Parathyroid adenoma (tissue), 2 donors: ENCODE measurements around the gene LETM1.
A peak's percentile ranks its signal among the peaks of the same experiment; 100 is the strongest.

Experiments
- H2AFZ ChIP-seq: fragments of 300-600 bp; sonication (generic); one replicate; pipeline ENCODE4 v1.7.0; 2017; ENCODE audit warnings: antibody characterized with exemption, mild to moderate bottlenecking
- H3K27ac ChIP-seq: fragments of 300-600 bp; sonication (generic); one replicate; pipeline ENCODE4 v1.7.0; 2017
- H3K27me3 ChIP-seq: fragments of 300-600 bp; sonication (generic); one replicate; pipeline ENCODE4 v1.7.0; 2017; ENCODE audit warnings: low read length; ENCODE audit not compliant: control insufficient read depth, insufficient read depth
- H3K36me3 ChIP-seq: fragments of 300-600 bp; sonication (generic); one replicate; pipeline ENCODE4 v1.7.0; 2017; ENCODE audit warnings: low read length; ENCODE audit not compliant: control insufficient read depth, insufficient read depth
- H3K4me1 ChIP-seq: fragments of 300-600 bp; sonication (generic); one replicate; pipeline ENCODE4 v1.7.0; 2017; ENCODE audit warnings: control low read depth
- H3K4me2 ChIP-seq: fragments of 300-600 bp; sonication (generic); one replicate; pipeline ENCODE4 v1.7.0; 2017; ENCODE audit warnings: low read length
- H3K4me3 ChIP-seq: fragments of 300-600 bp; sonication (generic); one replicate; pipeline ENCODE4 v1.7.0; 2017; ENCODE audit warnings: low read depth, low read length
- H3K79me2 ChIP-seq: fragments of 300-600 bp; sonication (generic); one replicate; pipeline ENCODE4 v1.7.0; 2017; ENCODE audit warnings: control low read depth
- H3K9ac ChIP-seq: fragments of 300-600 bp; sonication (generic); one replicate; pipeline ENCODE4 v1.7.0; 2017; ENCODE audit warnings: mild to moderate bottlenecking
- H3K9me3 ChIP-seq: fragments of 300-600 bp; sonication (generic); one replicate; pipeline ENCODE4 v1.7.0; 2017; ENCODE audit warnings: low read length; ENCODE audit not compliant: control insufficient read depth
- TF ChIP-seq, protein P1 (sequence below): fragments of 300-600 bp; sonication (generic); IDR thresholded peaks from one replicate; pipeline ENCODE4 v1.7.0; 2017; ENCODE audit warnings: antibody characterized with exemption, mild to moderate bottlenecking
- donor health status: primary hyperparathyroidism.

The LETM1 gene

DNA sequence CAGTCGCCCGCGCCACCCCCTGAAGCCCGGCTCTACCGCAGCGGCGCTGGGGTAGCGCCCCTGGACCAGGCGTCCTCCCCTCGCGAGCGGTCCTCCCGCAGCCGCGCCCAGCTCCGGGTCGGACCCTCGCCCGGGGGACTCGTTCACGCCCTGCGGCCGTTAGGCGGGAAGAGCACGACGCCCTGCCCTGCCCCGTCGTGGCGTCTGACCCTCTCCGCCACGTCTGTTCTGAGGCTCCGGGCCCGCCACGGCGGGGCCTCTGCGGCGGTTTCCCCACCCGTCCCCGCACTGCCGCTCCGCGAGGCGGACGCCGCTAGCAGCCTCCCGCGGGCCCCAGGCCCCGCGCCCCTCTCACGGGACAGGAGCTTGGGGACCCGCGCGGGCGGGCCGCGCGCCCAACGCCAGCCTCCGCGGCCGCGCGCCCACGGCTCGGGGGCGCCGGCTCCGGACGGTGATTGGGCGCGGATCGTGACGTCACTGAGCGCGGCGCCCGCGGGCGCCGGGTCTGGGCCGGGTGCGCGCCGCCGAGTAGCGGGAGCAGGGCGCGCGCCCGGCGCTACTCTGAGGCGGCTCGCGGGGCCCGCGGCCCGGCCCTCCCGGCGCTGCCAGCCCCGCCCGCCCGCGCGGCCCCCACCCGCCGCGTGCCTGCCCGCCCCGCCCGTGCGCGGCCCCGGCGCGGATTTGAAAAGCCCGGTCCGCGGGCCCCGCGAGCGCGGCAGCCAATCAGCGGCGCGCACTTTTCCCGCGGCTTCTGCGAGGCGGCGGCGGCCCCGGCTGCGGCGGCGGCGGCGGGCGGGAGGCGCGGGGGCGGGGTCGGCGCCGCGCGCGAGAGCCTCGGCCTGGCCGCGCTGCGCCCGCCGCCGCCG lies 14.9 kb upstream of the LETM1 start, which contains the start of gene NSD2:
NSD2 (plus strand) TSS at position 816 of the 866 bp plus-strand sequence. CDS start 29,262 bp downstream, outside the sequence.
- Histone ChIP-seq H3K9me3 (no peaks in the 10 kb centered on the region), H3K79me2 (peaks cover 25% of the 10 kb centered on the region), H3K9ac (no peak within 1 kb of the TSS), H3K36me3 (no peaks in the 10 kb centered on the region), H3K4me2 (peak within 1 kb of the TSS; percentile 91), H3K27ac (peak within 1 kb of the TSS; percentile 88), H3K27me3 (no peaks in the 10 kb centered on the region), H3K4me1 (no peaks in the 10 kb centered on the region), H3K4me3 (peak within 1 kb of the TSS; percentile 71), H2AFZ (peak within 1 kb of the TSS; percentile 94)
- TF ChIP-seq, protein P1, sequence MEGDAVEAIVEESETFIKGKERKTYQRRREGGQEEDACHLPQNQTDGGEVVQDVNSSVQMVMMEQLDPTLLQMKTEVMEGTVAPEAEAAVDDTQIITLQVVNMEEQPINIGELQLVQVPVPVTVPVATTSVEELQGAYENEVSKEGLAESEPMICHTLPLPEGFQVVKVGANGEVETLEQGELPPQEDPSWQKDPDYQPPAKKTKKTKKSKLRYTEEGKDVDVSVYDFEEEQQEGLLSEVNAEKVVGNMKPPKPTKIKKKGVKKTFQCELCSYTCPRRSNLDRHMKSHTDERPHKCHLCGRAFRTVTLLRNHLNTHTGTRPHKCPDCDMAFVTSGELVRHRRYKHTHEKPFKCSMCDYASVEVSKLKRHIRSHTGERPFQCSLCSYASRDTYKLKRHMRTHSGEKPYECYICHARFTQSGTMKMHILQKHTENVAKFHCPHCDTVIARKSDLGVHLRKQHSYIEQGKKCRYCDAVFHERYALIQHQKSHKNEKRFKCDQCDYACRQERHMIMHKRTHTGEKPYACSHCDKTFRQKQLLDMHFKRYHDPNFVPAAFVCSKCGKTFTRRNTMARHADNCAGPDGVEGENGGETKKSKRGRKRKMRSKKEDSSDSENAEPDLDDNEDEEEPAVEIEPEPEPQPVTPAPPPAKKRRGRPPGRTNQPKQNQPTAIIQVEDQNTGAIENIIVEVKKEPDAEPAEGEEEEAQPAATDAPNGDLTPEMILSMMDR: no peak

DNA sequence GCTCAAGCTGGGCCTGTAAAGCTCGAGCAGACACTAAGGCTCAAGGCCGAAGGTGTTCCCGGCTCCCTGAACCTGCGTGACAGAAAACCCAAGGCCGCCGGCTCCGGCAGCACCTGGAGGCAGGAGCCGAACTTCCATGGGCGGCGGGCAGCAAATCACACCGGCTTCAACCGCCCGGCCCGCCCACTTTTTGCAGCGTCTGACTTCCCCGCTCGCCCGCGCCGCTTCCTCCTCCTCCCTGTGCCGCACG lies 14.3 kb upstream of the LETM1 start:
- peak overlapping the region; percentile 91 for H3K4me2 ChIP-seq
- H3K9me3 ChIP-seq: no peaks in the 10 kb centered on the region
- peak overlapping the region; percentile 71 for H3K4me3 ChIP-seq
- no peak overlapping the region for H3K9ac ChIP-seq
- H3K79me2 ChIP-seq: peaks cover 21% of the 10 kb centered on the region
- H2AFZ ChIP-seq: peak overlapping the region; percentile 94
- H3K27me3 ChIP-seq: no peaks in the 10 kb centered on the region
- TF ChIP-seq, protein P1: no peak
- H3K36me3 ChIP-seq: no peaks in the 10 kb centered on the region
- no peaks in the 10 kb centered on the region for H3K4me1 ChIP-seq
- H3K27ac ChIP-seq: peak overlapping the region; percentile 88

DNA sequence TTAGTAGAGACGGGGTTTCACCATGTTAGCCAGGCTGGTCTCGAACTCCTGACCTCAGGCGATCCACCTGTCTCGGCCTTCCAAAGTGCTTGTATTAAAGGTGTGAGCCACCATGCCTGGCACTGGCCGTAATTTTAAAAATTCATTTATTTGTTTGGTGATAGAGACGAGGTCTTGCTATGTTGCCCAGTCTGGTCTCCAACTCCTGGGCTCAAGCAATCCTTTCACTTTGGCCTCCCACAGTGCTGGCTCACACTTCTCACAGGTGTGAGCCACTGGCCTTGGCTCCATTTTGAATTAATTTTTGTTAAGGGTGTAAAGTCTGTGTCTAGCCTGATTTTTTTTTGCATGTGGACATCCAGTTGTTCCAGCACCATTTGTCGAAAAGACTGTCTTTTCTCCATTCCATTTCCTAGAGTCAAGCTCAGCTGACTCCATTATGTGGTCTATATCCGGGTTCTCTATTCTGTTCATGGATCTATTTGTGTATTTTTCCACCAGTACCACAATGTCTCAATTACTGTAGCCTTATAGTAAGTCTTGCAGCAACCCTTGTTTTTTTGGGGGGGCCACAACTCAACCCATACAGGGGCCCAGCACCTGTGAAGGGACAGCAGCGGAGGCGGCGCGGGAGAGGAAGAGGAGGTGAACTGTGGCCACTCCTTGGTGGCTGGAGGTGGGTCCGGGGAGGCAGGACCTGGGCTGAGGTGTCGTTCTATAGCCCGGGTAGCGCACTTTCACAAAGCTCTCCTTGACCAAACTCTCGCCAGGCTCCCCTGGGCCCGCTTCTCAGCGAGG lies 13.8 kb upstream of the LETM1 start:
- Histone ChIP-seq H3K4me2 (peak overlapping the region; percentile 91), H3K9ac (no peak overlapping the region), H3K36me3 (no peaks in the 10 kb centered on the region), H3K9me3 (no peaks in the 10 kb centered on the region), H3K79me2 (peaks cover 17% of the 10 kb centered on the region), H3K4me1 (no peaks in the 10 kb centered on the region), H3K4me3 (peak overlapping the region; percentile 71), H3K27me3 (no peaks in the 10 kb centered on the region), H2AFZ (peak overlapping the region; percentile 94), H3K27ac (peak overlapping the region; percentile 88)
- TF ChIP-seq, protein P1: no peak

DNA sequence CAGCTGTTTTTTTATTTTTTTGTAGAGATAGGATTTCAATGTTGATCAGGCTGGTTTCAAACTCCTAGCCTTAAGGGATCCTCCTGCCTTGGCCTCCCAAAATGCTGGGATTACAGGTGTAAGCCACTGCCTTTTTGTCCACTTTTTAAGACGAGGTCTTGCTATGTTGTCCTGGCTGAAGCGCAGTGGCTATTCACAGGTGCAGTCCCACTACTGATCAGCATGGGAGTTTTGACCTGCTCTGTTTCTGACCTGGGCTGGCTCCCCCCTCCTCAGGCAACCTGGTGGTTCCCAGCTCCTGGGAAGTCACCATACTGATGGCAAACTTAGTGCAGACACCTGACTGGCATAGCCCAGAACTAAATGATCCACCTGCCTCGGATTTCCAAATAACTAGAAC lies 13.0 kb upstream of the LETM1 start:
- H2AFZ ChIP-seq: no peak overlapping the region
- H3K4me3 ChIP-seq: no peak overlapping the region
- H3K79me2 ChIP-seq: peaks cover 10% of the 10 kb centered on the region
- no peaks in the 10 kb centered on the region for H3K4me1 ChIP-seq
- no peak overlapping the region for H3K4me2 ChIP-seq
- no peak overlapping the region for H3K27ac ChIP-seq
- H3K36me3 ChIP-seq: no peaks in the 10 kb centered on the region
- TF ChIP-seq, protein P1: no peak
- no peak overlapping the region for H3K9ac ChIP-seq
- H3K27me3 ChIP-seq: no peaks in the 10 kb centered on the region
- no peaks in the 10 kb centered on the region for H3K9me3 ChIP-seq
